ENCODE data around the gene CRK. TPM values are rescaled to one million over a fixed set of nuclear protein-coding genes. Genes with fewer than 3 reads are reported as not detected.

The CRK gene
- 100 and 123 TPM in 2 replicates for total RNA-seq (2012; rRNA removed)
- 48.5 and 57.6 TPM in 2 replicates for polyA plus RNA-seq (2012; rRNA removed)
- 21.4 and 31.0 TPM in 2 replicates for polyA plus RNA-seq (2012; cell fraction: cytosol; rRNA removed)
- polyA plus RNA-seq (2012; cell fraction: nucleus; rRNA removed; ENCODE audit: low replicate concordance), result 8.5 and 27.3 TPM in 2 replicates
- Bru-seq, nascent RNA, result percentile 91 among the genes with signal in this experiment
- percentile 97 among the genes with signal in this experiment for BruChase-seq, experiment 1, labeled RNA remaining after a 6-hour chase
- BruChase-seq, experiment 2, labeled RNA remaining after a 2-hour chase, result percentile 95 among the genes with signal in this experiment
- long read RNA-seq, transcript CRK-202 (3 exons, 3,675 nt), result major isoform, 57 of 122 reads
- long read RNA-seq, transcript CRK-201 (3 exons, 3,880 nt), result minor isoform, 41 of 122 reads
- long read RNA-seq, partial matches to known transcripts, result 1 of 122 reads
- long read RNA-seq, other reads (novel, unspliced or antisense), result 23 of 122 reads

DNA sequence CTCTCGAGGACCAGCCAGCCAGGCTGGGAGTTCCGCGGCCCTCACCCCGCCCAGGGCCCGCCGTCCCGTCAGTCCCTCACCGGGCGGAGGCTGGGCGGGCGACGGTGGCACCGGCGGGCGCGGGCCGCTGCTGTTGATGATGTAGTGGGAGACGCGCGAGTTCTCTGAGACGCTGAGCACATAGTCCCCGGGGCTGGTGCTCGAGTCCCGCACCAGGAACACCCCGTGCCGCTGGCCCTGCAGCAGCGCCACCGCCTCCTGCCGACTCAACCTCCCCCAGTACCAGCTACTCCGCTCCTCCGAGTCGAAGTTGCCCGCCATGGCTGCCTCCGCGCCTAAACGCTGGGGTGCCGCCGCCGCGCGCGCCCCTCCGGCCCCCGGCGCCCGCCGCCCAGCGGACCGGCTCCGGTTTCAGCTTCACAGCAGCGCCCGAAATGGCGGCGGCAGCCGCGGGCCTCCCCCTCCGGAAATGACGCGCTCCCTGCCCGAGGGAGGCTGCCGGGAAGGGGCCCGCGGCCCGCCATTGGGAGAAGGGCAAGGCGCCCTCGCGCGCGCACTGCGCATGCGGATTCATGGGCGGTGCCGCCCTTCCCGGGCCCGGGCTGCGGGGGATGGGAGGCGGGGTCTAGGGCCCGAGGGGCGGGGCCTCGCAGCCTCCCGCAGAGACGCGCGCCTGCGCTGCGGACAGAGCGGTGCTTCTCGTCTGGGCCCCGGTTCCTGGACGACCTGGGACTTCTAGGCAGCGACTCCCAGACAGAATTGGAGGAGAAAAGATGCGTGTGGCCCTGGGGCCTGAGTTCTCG, at the start of gene CRK:
Gene CRK, minus strand, starts transcription at position 436 of the 803 bp plus-strand sequence. Its CDS starts 115 bp downstream, at position 321.
- Histone ChIP-seq H3K4me1 (ENCODE audit: control insufficient read depth, insufficient read depth, low read length) (peaks cover 7% of the 10 kb centered on the region), H4K91ac (ENCODE audit: insufficient read depth, low read depth, low read length) (peak within 1 kb of the TSS; percentile 84), H3K4me2 (ENCODE audit: low read depth, low read length) (peak within 1 kb of the TSS; percentile 97), H3K36me3 (ENCODE audit: control insufficient read depth, insufficient read depth, low read length) (peaks cover 6% of the 10 kb centered on the region; the same call in 1 of the 2 replicates), H3K27me3 (ENCODE audit: control insufficient read depth, insufficient read depth, low read length) (no peaks in the 10 kb centered on the region), H3K4ac (ENCODE audit: low read depth, low read length) (peak within 1 kb of the TSS; percentile 94), H3K9me1 (ENCODE audit: insufficient read depth, low read length) (peaks cover 15% of the 10 kb centered on the region), H4K8ac (ENCODE audit: low read depth in 2 of 2, low read length in 2 of 2) (peak within 1 kb of the TSS; percentile 35 to 80), H3K9ac (ENCODE audit: low read depth, low read length) (peak within 1 kb of the TSS; percentile 81), H3K23ac (ENCODE audit: low read depth, low read length) (peak within 1 kb of the TSS; percentile 99), H3K14ac (replicated peaks; ENCODE audit: low read depth, low read length) (peak within 1 kb of the TSS; percentile 99), H3K9me3 (ENCODE audit: control insufficient read depth, insufficient read depth, low read length) (no peaks in the 10 kb centered on the region), H3K79me1 (ENCODE audit: low read depth in 1 of 2, low read length in 2 of 2) (peaks cover 0 to 39% of the 10 kb centered on the region in 2 experiments; a peak in 2 of 4 replicates), H2BK5ac (ENCODE audit: low read depth, low read length, poor library complexity, severe bottlenecking) (peak within 1 kb of the TSS; percentile 73), H4K20me1 (ENCODE audit: insufficient read depth, low read length) (peaks cover 44% of the 10 kb centered on the region), H3K27ac (ENCODE audit: insufficient read depth, low read length) (peak within 1 kb of the TSS; percentile 76), H4K5ac (ENCODE audit: low read depth, low read length) (peak within 1 kb of the TSS; percentile 69), H3K4me3 (ENCODE audit: insufficient read depth, low read depth, low read length) (peak within 1 kb of the TSS; percentile 75), H2BK120ac (ENCODE audit: low read depth, low read length) (peak within 1 kb of the TSS; percentile 48; the same call in 1 of the 2 replicates), H2BK15ac (ENCODE audit: low read depth, low read length) (no peak within 1 kb of the TSS; the same call in 2 of the 3 replicates), H2AK9ac (replicated peaks; ENCODE audit: low read depth, low read length, poor library complexity) (peak within 1 kb of the TSS; percentile 98), H2BK20ac (ENCODE audit: low read depth, low read length) (no peak within 1 kb of the TSS), H3K18ac (ENCODE audit: low read depth, low read length) (no peak within 1 kb of the TSS; the same call in 1 of the 2 replicates), H2AK5ac (ENCODE audit: low read depth, low read length) (peak within 1 kb of the TSS; percentile 86), H3K56ac (ENCODE audit: extremely low read depth, insufficient read depth, low read length) (peak within 1 kb of the TSS; percentile 68), H2AFZ (replicated peaks; ENCODE audit: low read length, poor library complexity) (peak within 1 kb of the TSS; percentile 96)
- POLR2A ChIA-PET (ENCODE audit: unreplicated experiment), result interaction anchor here (0.5 kb wide), 1 partner anchor 324 kb away, joined by 3 read pairs; no protein-coding TSS in a partner anchor
- dilution Hi-C loops (cut with HindIII; ENCODE audit: low sequenced_read_pairs, unreplicated experiment), result no loop called here
- ATAC-seq (ENCODE audit: low read depth) (peak; percentile 94), DNase-seq (peak; percentile 93)
- WGBS, 2 experiments (ENCODE audit: extremely low coverage in 2 of 2, insufficient read length in 1 of 2), result 0% methylated on average over 33 of the region's 93 CpGs; no CpG with 5 or more reads in 1 of the 2 experiments
- CTCF ChIA-PET, result no interaction called here
- in situ Hi-C loops (cut with MboI; ENCODE audit: low sequenced_read_pairs), result no loop called here
- no TSS peak for BruUV-seq (replicated peaks)
- intact Hi-C loops (cut with micrococcal nuclease), result loop anchor here (1.0 to 5.0 kb wide), 3 partner anchors 59 to 91 kb away; no protein-coding TSS in a partner anchor
- TF ChIP-seq NFE2L2 (IDR thresholded peaks at IDR 0.05; ENCODE audit: low read depth, low read length), result no peak
- TF ChIP-seq MAFK (IDR thresholded peaks at IDR 0.05; ENCODE audit: low read depth, low read length), result no peak
- TF ChIP-seq, protein P1, sequence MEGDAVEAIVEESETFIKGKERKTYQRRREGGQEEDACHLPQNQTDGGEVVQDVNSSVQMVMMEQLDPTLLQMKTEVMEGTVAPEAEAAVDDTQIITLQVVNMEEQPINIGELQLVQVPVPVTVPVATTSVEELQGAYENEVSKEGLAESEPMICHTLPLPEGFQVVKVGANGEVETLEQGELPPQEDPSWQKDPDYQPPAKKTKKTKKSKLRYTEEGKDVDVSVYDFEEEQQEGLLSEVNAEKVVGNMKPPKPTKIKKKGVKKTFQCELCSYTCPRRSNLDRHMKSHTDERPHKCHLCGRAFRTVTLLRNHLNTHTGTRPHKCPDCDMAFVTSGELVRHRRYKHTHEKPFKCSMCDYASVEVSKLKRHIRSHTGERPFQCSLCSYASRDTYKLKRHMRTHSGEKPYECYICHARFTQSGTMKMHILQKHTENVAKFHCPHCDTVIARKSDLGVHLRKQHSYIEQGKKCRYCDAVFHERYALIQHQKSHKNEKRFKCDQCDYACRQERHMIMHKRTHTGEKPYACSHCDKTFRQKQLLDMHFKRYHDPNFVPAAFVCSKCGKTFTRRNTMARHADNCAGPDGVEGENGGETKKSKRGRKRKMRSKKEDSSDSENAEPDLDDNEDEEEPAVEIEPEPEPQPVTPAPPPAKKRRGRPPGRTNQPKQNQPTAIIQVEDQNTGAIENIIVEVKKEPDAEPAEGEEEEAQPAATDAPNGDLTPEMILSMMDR (conservative IDR thresholded peaks at IDR 0.05; ENCODE audit: low read depth, low read length), result peak; percentile 10; the same call in 1 of the 2 replicates
- no peak for TF ChIP-seq RAD21 (IDR thresholded peaks at IDR 0.05; ENCODE audit: low read length)
- TF ChIP-seq CEBPB (IDR thresholded peaks at IDR 0.05; ENCODE audit: low read depth, low read length), result no peak
- peak; percentile 84 for TF ChIP-seq MAZ (IDR thresholded peaks at IDR 0.05; ENCODE audit: borderline replicate concordance, low read depth, low read length)
- TF ChIP-seq CHD1 (IDR thresholded peaks at IDR 0.05; ENCODE audit: low read depth, low read length), result no peak; the same call in 1 of the 2 replicates
- TF ChIP-seq, protein P2, sequence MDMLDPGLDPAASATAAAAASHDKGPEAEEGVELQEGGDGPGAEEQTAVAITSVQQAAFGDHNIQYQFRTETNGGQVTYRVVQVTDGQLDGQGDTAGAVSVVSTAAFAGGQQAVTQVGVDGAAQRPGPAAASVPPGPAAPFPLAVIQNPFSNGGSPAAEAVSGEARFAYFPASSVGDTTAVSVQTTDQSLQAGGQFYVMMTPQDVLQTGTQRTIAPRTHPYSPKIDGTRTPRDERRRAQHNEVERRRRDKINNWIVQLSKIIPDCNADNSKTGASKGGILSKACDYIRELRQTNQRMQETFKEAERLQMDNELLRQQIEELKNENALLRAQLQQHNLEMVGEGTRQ (IDR thresholded peaks at IDR 0.05; ENCODE audit: low read depth, low read length), result no peak
- no peak for TF ChIP-seq FOS (IDR thresholded peaks at IDR 0.05; ENCODE audit: low read depth, low read length)
- TF ChIP-seq RFX5 (IDR thresholded peaks at IDR 0.05; ENCODE audit: low read depth, low read length), result no peak
- TF ChIP-seq SMC3 (IDR thresholded peaks at IDR 0.05; ENCODE audit: low read depth, low read length), result peak; percentile 4; the same call in 1 of the 2 replicates
- 0 out of 2 replicates have a peak, but pooled peaks have one; percentile 32 for TF ChIP-seq MXI1 (IDR thresholded peaks at IDR 0.05; ENCODE audit: borderline replicate concordance, low read depth, low read length)
